Activated T-helper 1 cell treated with anti-CD3 and anti-CD28 coated beads, Interleukin-12 subunit alpha, Interleukin-12 subunit beta, Interleukin-2, Interleukin-4 antibody, amounts not matched to agents 30 ng/mL and 10 ng/mL and 1 ng/mL, durations not matched to agents 14 hours and 24 hours and 36 hours (primary cell): Measurements from ENCODE around the gene LTBP1. TPM values are rescaled to one million over a fixed set of nuclear protein-coding genes. Genes with fewer than 3 reads are reported as not detected.

ENCODE experiments used
- DNase-seq: peaks from one replicate; pipeline ENCODE4 v3.0.0; 2021; ENCODE audit warnings: low spot score
- H3K27ac Mint-ChIP-seq: one replicate; pipeline ENCODE4 v1.8.0; 2021; ENCODE audit warnings: mild to moderate bottlenecking, mixed read lengths
- H3K27me3 Mint-ChIP-seq: one replicate; pipeline ENCODE4 v1.8.0; 2022; ENCODE audit warnings: mild to moderate bottlenecking, moderate library complexity, mixed read lengths; ENCODE audit not compliant: insufficient read depth
- H3K36me3 Mint-ChIP-seq: one replicate; pipeline ENCODE4 v1.8.0; 2021; ENCODE audit warnings: low read depth, mixed read lengths
- H3K4me1 Mint-ChIP-seq: one replicate; pipeline ENCODE4 v1.8.0; 2021; ENCODE audit warnings: low read depth, mixed read lengths
- H3K4me3 Mint-ChIP-seq: one replicate; pipeline ENCODE4 v1.8.0; 2021; ENCODE audit warnings: mild to moderate bottlenecking, moderate library complexity, mixed read lengths
- H3K9me3 Mint-ChIP-seq: one replicate; pipeline ENCODE4 v1.8.0; 2021; ENCODE audit warnings: mixed read lengths
- intact Hi-C: fragments of 100-400 bp; cut with micrococcal nuclease; formaldehyde crosslinking; loops from one replicate; pipeline ENCODE4 v1.15.1; 2024
- total RNA-seq: library from RNA; stranded (reverse); gene quantifications from 2 replicates; pipeline ENCODE4 v1.2.3, GENCODE V29; 2022

Gene LTBP1
- total RNA-seq, 1 donor from 2014 or later: 0.26 TPM

DNA sequence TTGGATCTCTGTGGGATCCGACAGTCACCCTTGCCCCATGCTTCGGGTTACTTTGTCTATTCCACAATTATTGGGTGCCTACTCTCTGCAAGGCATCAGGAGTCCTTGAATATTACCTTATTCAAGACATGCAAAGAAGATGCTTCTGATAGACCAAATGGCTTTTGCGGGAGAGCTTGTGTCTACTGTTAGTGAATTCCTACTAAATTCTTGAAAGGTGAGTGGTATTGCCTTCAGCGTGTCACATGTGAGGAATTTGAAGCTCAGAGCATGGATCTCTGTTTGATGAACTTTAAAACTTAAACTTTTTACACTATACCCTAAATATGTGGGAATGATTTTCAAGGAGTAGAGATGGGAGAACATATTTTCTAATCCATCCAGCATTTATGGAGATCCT lies 184.4 kb downstream of the LTBP1 start:
- no peak overlapping the region for H3K4me3 Mint-ChIP-seq
- H3K9me3 Mint-ChIP-seq: no peaks in the 10 kb centered on the region
- H3K27me3 Mint-ChIP-seq: peaks cover 5% of the 10 kb centered on the region
- no peaks in the 10 kb centered on the region for H3K36me3 Mint-ChIP-seq
- no peaks in the 10 kb centered on the region for H3K4me1 Mint-ChIP-seq
- no peak overlapping the region for H3K27ac Mint-ChIP-seq
- DNase-seq: no peak
- intact Hi-C loops: no loop called here

DNA sequence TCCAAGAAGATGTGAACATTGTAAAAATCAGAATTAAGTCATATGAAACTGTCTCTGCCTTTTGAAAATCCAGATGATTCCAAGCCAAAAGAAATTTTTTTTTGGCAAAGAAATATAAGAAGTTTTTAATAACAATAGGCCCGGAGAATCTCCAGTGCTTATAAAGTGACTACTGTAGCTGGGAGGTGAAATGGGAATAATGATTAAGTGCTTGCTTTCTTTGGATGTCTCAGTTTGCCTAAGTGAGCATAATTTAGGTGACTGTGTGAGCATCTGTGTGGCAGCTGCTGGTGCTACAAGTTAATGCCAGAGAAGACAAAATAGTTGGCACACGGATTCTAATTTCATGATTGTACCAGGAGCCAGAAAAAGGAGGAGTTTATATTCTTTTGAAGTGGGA lies 185.0 kb downstream of the LTBP1 start:
- no peak overlapping the region for H3K27ac Mint-ChIP-seq
- intact Hi-C loops: no loop called here

DNA sequence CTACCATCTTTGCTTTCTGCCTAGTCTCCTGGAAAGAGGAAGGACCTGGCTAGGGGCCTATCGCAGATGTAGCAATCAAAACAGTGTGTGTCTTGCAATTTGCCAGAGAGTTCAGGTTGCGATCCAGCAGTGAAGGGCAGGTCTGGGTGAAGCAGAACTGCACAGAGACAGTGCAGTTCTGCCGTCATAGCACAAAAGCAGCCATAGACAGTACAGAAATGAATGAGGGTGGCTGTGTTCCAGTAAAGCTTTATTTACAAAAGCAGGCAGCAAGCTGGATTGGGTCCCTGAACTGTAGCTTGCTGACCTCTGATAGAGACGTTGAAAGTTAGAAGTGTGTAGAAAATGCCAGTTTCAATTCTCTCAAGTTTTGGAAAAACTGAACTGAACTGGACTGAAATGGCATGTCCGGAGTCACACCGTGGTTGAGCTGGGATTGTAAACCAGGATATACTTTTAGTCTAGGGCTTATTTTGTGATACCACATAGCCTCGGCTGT lies 186.8 kb downstream of the LTBP1 start:
- Mint-ChIP-seq H3K9me3 (no peaks in the 10 kb centered on the region), H3K4me3 (no peak overlapping the region), H3K36me3 (no peaks in the 10 kb centered on the region), H3K27me3 (peaks cover 4% of the 10 kb centered on the region), H3K27ac (no peak overlapping the region), H3K4me1 (no peaks in the 10 kb centered on the region)
- no peak for DNase-seq
- intact Hi-C loops: no loop called here

More for the DNA sequence above, 185.0 kb downstream of the LTBP1 start:
- Mint-ChIP-seq H3K36me3 (no peaks in the 10 kb centered on the region), H3K4me1 (no peaks in the 10 kb centered on the region), H3K27me3 (peaks cover 5% of the 10 kb centered on the region), H3K9me3 (no peaks in the 10 kb centered on the region), H3K4me3 (no peak overlapping the region)
- DNase-seq: no peak

DNA sequence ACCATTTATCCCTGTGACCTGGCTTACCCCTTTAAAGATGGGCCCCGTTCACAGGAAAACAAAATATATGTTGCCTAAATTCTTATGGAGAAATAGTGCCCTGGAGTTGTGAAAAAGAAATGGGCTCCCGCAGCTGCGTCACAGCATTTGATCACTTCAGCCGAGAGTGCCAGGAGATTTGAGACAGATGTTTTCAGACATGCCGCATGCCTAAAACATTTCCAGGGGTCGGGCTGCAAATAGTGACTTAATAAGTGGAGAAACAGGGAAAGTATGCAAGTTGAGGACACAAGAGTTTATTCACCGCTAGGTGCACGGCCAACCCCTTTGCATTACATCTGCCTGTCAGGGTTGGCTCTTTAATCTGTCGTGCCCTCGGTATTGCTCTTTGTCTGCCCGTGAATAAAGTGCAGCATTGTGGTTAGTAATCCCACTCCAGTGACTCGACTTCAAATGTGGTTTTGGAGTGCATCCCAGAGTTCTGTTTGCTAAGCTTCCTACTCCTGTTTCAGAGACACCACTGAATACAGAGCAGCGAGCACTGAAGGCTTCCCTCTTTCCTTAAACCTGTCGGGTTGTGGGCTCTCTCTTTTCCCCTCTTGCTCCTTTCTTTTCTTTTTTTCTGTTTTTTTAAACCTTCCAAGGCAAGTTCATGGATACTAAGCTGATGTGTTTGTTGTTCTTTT lies 187.5 kb downstream of the LTBP1 start:
- Mint-ChIP-seq H3K27me3 (peaks cover 4% of the 10 kb centered on the region), H3K27ac (no peak overlapping the region), H3K36me3 (no peaks in the 10 kb centered on the region), H3K4me1 (no peaks in the 10 kb centered on the region), H3K9me3 (no peaks in the 10 kb centered on the region), H3K4me3 (no peak overlapping the region)
- intact Hi-C loops: no loop called here
- no peak for DNase-seq

DNA sequence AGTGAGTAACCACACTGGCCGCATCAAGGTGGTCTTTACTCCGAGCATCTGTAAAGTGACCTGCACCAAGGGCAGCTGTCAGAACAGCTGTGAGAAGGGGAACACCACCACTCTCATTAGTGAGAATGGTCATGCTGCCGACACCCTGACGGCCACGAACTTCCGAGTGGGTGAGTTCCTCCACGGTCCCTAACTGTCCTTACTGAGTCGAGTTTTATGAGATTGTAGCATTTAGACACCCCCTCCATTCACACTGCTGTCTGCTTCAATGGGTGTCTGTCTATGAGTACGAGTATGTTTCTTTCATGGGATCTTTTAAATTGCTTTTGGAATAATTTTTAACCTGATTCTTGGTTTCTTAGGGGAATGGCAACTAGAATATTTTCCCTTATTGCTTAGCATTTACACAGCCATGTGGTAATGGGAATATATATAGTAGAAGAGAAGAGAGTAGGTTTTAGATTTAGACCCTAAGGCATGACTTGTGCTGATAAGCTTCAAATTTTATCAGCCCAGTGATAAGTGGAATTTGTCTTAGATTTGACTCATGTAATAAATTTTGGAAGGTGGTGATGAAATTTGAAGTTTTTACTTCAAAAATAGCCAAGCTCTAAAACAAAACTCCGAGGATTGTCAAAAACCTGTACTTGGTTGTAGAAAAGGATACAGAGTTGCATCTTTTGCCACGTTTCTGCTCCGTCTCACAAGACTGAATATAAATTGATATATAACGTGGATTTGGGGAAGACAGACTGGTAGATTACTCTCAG lies 188.2 kb downstream of the LTBP1 start:
- Mint-ChIP-seq H3K27ac (no peak overlapping the region), H3K4me3 (no peak overlapping the region), H3K36me3 (no peaks in the 10 kb centered on the region), H3K9me3 (no peaks in the 10 kb centered on the region), H3K27me3 (peaks cover 4% of the 10 kb centered on the region), H3K4me1 (no peaks in the 10 kb centered on the region)
- intact Hi-C loops: no loop called here
- DNase-seq: no peak

DNA sequence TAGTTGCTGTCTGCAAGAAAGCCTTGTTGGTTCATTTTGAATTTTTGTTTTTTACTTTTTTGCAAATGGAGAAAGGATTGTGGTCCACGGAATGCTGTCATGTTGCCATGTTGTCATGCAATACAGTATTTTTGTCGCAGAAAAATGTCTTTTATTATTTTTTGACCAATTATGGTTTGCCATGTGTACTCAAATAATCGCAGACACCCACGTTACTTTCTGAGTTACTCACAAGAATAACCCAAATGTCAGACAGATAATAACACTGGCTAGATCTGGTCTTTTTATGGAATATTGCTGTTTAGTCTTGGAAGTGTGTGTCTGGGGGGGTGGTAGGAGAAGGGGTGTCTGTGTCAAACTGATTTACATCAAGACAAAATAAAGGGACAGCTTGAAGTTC lies 188.9 kb downstream of the LTBP1 start:
- DNase-seq: no peak
- Mint-ChIP-seq H3K36me3 (no peaks in the 10 kb centered on the region), H3K4me1 (no peaks in the 10 kb centered on the region), H3K27ac (no peak overlapping the region), H3K9me3 (no peaks in the 10 kb centered on the region), H3K4me3 (no peak overlapping the region), H3K27me3 (peaks cover 4% of the 10 kb centered on the region)
- intact Hi-C loops: no loop called here

DNA sequence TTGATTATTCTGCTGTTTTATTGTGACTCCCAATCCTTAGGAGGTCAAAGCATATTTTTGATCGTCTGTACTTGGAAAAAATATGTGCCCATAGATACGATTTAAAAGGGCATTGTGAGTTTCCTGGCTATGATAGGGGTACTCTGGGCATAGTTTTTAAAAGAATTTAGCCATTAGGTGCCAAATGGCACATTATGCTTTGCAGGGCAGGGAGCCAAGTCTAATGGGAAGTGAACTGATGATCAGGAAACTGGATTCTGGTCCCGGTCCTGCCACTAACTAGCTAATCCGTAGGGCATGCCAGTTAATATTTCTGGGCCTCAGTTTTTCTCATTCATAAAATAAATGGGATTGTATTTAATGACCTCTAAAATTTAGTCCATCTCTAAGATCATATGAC lies 189.3 kb downstream of the LTBP1 start:
- H3K27ac Mint-ChIP-seq: no peak overlapping the region
- H3K36me3 Mint-ChIP-seq: no peaks in the 10 kb centered on the region
- no peaks in the 10 kb centered on the region for H3K9me3 Mint-ChIP-seq
- peaks cover 4% of the 10 kb centered on the region for H3K27me3 Mint-ChIP-seq
- intact Hi-C loops: no loop called here
- H3K4me3 Mint-ChIP-seq: no peak overlapping the region
- no peaks in the 10 kb centered on the region for H3K4me1 Mint-ChIP-seq
- no peak for DNase-seq

DNA sequence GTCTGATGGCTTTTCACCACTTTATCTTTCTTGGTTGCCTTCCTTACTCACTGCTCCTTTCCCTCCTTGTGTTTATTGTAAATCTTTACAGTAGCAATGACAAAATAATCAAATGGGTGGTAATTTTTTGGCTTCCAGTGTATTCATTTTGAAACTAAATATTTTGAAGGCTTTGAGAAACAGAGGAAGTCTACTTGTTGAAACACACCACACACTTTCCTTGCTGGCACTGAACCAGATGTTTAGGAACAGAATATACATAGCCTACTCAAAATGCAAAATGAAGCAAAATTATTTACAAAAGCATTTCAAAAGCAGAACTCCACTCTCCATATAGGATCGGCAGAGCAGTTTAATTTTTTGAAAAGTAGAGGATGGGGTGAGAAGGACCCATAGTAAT lies 189.8 kb downstream of the LTBP1 start:
- Mint-ChIP-seq H3K27me3 (peaks cover 4% of the 10 kb centered on the region), H3K27ac (no peak overlapping the region), H3K9me3 (no peaks in the 10 kb centered on the region), H3K36me3 (no peaks in the 10 kb centered on the region), H3K4me1 (no peaks in the 10 kb centered on the region), H3K4me3 (no peak overlapping the region)
- DNase-seq: no peak
- intact Hi-C loops: no loop called here

DNA sequence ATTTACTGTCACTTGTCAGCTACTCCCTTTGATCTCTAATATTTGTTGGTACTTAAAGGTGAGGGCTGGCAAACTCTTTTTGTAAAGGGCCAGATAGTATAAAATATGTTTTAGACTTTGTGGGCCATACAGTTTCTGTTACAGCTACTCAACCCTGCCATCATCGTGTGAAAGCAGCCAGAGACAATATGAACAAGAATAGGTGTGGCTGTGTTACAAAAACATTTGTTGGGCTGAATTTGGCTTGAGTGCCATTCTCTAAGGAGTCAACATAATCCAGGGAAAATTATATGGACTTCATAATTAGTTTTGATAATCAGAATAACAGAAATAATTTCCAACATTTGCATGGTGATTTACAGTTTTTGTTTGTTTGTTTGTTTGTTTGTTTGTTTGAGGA lies 190.6 kb downstream of the LTBP1 start:
- Mint-ChIP-seq H3K27ac (no peak overlapping the region), H3K4me1 (no peaks in the 10 kb centered on the region), H3K36me3 (no peaks in the 10 kb centered on the region), H3K27me3 (peaks cover 4% of the 10 kb centered on the region), H3K9me3 (no peaks in the 10 kb centered on the region), H3K4me3 (no peak overlapping the region)
- DNase-seq: no peak
- intact Hi-C loops: no loop called here

DNA sequence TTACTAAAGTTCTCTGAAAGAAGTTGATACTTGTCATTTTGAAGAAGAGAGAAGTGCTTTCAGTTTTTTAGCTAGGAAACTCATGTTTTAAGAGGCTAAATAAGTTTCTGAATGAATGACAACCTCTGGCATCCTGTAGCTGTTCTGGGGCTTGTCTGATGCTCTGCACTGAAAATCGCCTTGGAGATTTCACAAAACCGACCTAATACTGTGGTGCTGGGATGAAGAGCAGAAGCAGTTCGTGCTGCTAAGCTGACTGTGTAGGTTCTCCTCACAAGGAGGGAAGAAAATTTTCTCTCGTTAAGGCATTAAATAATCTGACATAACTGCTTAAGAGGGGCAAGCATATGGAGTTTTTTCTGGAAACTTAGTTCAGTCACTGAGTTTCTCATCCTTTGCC lies 193.2 kb downstream of the LTBP1 start:
- Mint-ChIP-seq H3K27ac (no peak overlapping the region), H3K4me3 (no peak overlapping the region), H3K4me1 (no peaks in the 10 kb centered on the region), H3K9me3 (no peaks in the 10 kb centered on the region), H3K27me3 (peaks cover 4% of the 10 kb centered on the region), H3K36me3 (no peaks in the 10 kb centered on the region)
- intact Hi-C loops: no loop called here
- DNase-seq: no peak

DNA sequence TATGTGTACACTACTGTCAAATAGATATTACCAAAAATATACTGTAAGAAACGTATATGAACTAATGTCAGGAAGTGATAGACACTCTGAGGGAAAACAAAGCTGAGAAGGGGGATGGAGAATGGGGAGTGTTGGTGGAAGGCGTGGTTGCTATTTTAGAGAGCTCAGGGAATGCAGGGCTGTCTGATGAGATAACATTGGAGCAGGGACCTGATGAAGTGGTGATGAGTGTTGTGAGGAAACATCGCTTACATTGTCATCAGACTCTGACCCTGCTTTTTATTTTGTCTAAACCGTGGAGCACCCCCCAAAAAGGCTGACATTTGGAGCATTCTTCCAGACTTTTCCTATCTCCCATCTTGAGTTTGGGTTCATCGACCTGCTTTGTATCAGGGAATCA lies 194.7 kb downstream of the LTBP1 start:
- Mint-ChIP-seq H3K4me3 (no peak overlapping the region), H3K36me3 (no peaks in the 10 kb centered on the region), H3K9me3 (no peaks in the 10 kb centered on the region), H3K4me1 (no peaks in the 10 kb centered on the region), H3K27ac (no peak overlapping the region), H3K27me3 (peaks cover 4% of the 10 kb centered on the region)
- intact Hi-C loops: no loop called here
- DNase-seq: no peak

DNA sequence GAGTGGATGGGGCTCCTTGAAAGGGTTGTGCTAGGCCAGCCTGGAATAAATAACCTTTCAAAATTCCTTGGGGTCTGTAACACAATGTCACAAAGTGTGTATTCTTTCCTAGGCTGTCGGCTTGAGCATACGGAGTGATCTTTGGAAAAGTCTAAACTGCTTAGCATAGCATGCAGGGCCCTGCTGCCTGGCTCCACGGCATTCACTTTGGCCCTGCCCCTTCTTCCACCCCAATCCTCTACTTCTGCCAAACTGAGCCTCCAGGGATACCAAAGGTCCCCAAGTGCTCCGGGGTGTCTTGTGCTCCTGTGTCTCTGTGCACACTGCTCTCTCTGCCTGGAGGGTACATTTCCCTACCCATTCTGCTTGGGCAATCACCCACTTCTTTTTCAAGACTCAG lies 196.1 kb downstream of the LTBP1 start:
- Mint-ChIP-seq H3K9me3 (no peaks in the 10 kb centered on the region), H3K36me3 (no peaks in the 10 kb centered on the region), H3K4me3 (no peak overlapping the region)

DNA sequence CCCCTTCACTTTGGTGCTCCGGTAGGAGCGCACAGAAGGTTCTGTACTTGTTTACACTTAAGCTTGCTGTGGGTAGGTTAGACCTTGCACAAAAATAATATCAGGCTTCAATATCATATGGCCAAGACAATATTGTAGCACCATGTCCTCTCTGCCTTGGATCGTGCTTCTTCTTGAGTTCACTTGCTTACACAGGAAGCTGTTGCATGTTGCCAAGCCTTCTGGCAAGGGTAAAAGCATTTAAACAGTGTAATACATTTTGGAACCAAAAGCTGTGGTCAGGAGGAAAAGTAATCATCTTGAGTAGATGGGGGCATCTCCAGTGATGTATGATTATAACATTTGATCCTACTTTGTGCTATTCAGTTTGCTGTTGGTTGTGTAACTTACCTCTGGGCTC lies 197.5 kb downstream of the LTBP1 start:
- Mint-ChIP-seq H3K36me3 (no peaks in the 10 kb centered on the region), H3K4me3 (no peak overlapping the region), H3K4me1 (no peaks in the 10 kb centered on the region), H3K27ac (no peak overlapping the region), H3K27me3 (no peaks in the 10 kb centered on the region), H3K9me3 (no peaks in the 10 kb centered on the region)
- intact Hi-C loops: no loop called here
- DNase-seq: no peak

More for the DNA sequence above, 196.1 kb downstream of the LTBP1 start:
- no peak overlapping the region for H3K27ac Mint-ChIP-seq
- H3K4me1 Mint-ChIP-seq: no peaks in the 10 kb centered on the region
- H3K27me3 Mint-ChIP-seq: peaks cover 3% of the 10 kb centered on the region
- intact Hi-C loops: no loop called here
- DNase-seq: no peak
